ENCODE measurements around the gene OR13H1. TPM values are rescaled to one million over a fixed set of nuclear protein-coding genes. Genes with fewer than 3 reads are reported as not detected.
"Not testable (repeated sequence)": the region's sequence is repeated elsewhere in the genome, so short reads cannot be mapped to it uniquely, and the experiment has no call there.

OR13H1 gene
- total RNA-seq, 2 experiments from 2014 or later = not detected

- not testable (repeated sequence) for H3K27me3 Mint-ChIP-seq, H3K4me3 Mint-ChIP-seq, DNase-seq, H3K9me3 Mint-ChIP-seq, H3K4me1 Mint-ChIP-seq, H3K36me3 Mint-ChIP-seq, H3K27ac Mint-ChIP-seq
These were observed 35.0 kb downstream of the OR13H1 start for GRCh38 chrX:131578735-131579367.

DNA sequence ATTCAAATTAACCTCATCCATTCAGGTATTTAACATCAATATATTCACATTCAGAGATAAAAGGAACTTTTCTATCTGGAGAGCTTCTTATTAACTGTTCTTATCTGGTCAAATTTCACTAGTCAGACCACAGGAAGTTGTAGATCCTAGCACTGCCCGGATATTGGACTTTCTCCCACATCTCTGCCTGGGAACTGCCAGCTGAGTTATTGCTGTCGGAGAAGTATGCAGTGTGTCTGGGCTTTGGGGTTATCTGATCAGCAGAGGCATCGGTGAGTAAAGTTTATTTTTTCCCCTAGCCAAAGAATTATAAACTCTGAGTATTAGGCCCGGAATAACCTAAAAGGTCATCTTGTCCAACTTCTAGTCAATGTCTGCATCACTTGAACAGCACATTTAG is 45.1 kb downstream of the OR13H1 start:
- no peaks in the 10 kb centered on the region for H3K9me3 Mint-ChIP-seq

More for the DNA sequence above, 45.1 kb downstream of the OR13H1 start:
- no peak for DNase-seq
- no peaks in the 10 kb centered on the region for H3K4me1 Mint-ChIP-seq
- no peak overlapping the region for H3K4me3 Mint-ChIP-seq
- H3K27ac Mint-ChIP-seq = no peak overlapping the region
- no peaks in the 10 kb centered on the region for H3K27me3 Mint-ChIP-seq
- H3K36me3 Mint-ChIP-seq = no peaks in the 10 kb centered on the region

All from activated naive CD8-positive, alpha-beta T cell treated with anti-CD3 and anti-CD28 coated beads for 36 hours (primary cell).